HEK293 (cell line): ENCODE data around the gene SLC6A6.
A peak's percentile ranks its signal among the peaks of the same experiment; 100 is the strongest.

Experiments
- CTCF ChIA-PET: fragments of 350-600 bp; formaldehyde crosslinking; extraction: SDS; loops from one replicate; lab custom pipeline; 2021; ENCODE audit warnings: antibody characterized with exemption; lab: Yijun Ruan, JAX
- POLR2A ChIA-PET: fragments of 300-600 bp; formaldehyde crosslinking; extraction: SDS; loops from one replicate; lab custom pipeline; 2020; ENCODE audit warnings: antibody characterized with exemption, inconsistent platforms; lab: Yijun Ruan, JAX
- H3K27ac ChIP-seq: fragments of 200-500 bp; sonication (Bioruptor generic); 2 replicates; pipeline ENCODE4 v1.5.1; 2014; ENCODE audit warnings: low read depth, low read length, control low read depth, inconsistent platforms; ENCODE audit errors: extremely low read depth
- H3K36me3 ChIP-seq, 2 experiments: fragments of 200-500 bp in 1 of 2; sonication (Bioruptor generic) in 1 of 2; 1 replicate in 1 of 2; 2 replicates in 1 of 2; pipeline ENCODE4 v1.5.1; 2014 to 2017; ENCODE audit warnings: inconsistent platforms in 2 of 2, low read length in 2 of 2; ENCODE audit not compliant: control insufficient read depth in 2 of 2, insufficient read depth in 1 of 2
- H3K4me1 ChIP-seq: fragments of 200-500 bp; sonication (Bioruptor generic); 2 replicates; pipeline ENCODE4 v1.5.1; 2014; ENCODE audit warnings: mild to moderate bottlenecking, low read length, inconsistent platforms; ENCODE audit not compliant: control insufficient read depth, insufficient read depth
- H3K4me3 ChIP-seq: 2 replicates; pipeline ENCODE4 v1.5.1; 2011; ENCODE audit warnings: low read depth, mild to moderate bottlenecking, control low read depth, low read length, moderate library complexity
- H3K9me3 ChIP-seq: fragments of 200-500 bp; sonication (Bioruptor generic); 2 replicates; pipeline ENCODE4 v1.5.1; 2014; ENCODE audit warnings: low read depth, low read length, inconsistent platforms; ENCODE audit not compliant: control insufficient read depth, insufficient read depth
- HOXD13 ChIP-seq: sonication (generic); formaldehyde crosslinking; IDR thresholded peaks from 2 replicates; pipeline ENCODE4 v1.8.0; 2022; ENCODE audit warnings: missing genetic modification reagents, borderline replicate concordance
- KLF10 ChIP-seq: fragments of 450-650 bp; IDR thresholded peaks from 2 replicates; pipeline ENCODE4 v1.5.1; 2018; ENCODE audit warnings: missing biosample characterization, mild to moderate bottlenecking, missing genetic modification characterization
- SP3 ChIP-seq: fragments of 450-650 bp; formaldehyde crosslinking; IDR thresholded peaks from 2 replicates; pipeline ENCODE4 v1.5.1; 2016; ENCODE audit warnings: missing biosample characterization, missing genetic modification characterization
- ZFP37 ChIP-seq: fragments of 450-650 bp; formaldehyde crosslinking; IDR thresholded peaks from 2 replicates; pipeline ENCODE4 v1.5.1; 2016; ENCODE audit warnings: missing biosample characterization, missing genetic modification characterization
- ZNF146 ChIP-seq: fragments of 450-650 bp; formaldehyde crosslinking; IDR thresholded peaks from 2 replicates; pipeline ENCODE4 v1.5.1; 2016; ENCODE audit warnings: missing biosample characterization, missing genetic modification characterization
- ZNF155 ChIP-seq: fragments of 450-650 bp; formaldehyde crosslinking; IDR thresholded peaks from 2 replicates; pipeline ENCODE4 v1.5.1; 2016; ENCODE audit warnings: missing biosample characterization, missing genetic modification characterization
- ZNF223 ChIP-seq: fragments of 450-650 bp; formaldehyde crosslinking; IDR thresholded peaks from 2 replicates; pipeline ENCODE4 v1.5.1; 2016; ENCODE audit warnings: missing biosample characterization, missing genetic modification characterization
- ZNF24 ChIP-seq: fragments of 450-650 bp; formaldehyde crosslinking; IDR thresholded peaks from 2 replicates; pipeline ENCODE4 v1.5.1; 2016; ENCODE audit warnings: missing biosample characterization, missing genetic modification characterization
- ZNF335 ChIP-seq: fragments of 450-650 bp; formaldehyde crosslinking; conservative IDR thresholded peaks from 2 replicates; pipeline ENCODE4 v1.5.1; 2016; ENCODE audit warnings: missing biosample characterization, missing genetic modification characterization
- ZNF48 ChIP-seq: fragments of 450-650 bp; formaldehyde crosslinking; IDR thresholded peaks from 2 replicates; pipeline ENCODE4 v1.5.1; 2016; ENCODE audit warnings: missing biosample characterization, missing genetic modification characterization
- ZNF510 ChIP-seq: fragments of 450-650 bp; formaldehyde crosslinking; IDR thresholded peaks from 2 replicates; pipeline ENCODE4 v1.5.1; 2018; ENCODE audit warnings: mild to moderate bottlenecking, missing genetic modification characterization, missing biosample characterization; ENCODE audit not compliant: insufficient replicate concordance
- ZNF548 ChIP-seq: fragments of 450-650 bp; formaldehyde crosslinking; IDR thresholded peaks from 2 replicates; pipeline ENCODE4 v1.5.1; 2016; ENCODE audit warnings: missing biosample characterization, missing genetic modification characterization
- ZNF654 ChIP-seq: fragments of 450-650 bp; formaldehyde crosslinking; IDR thresholded peaks from 2 replicates; pipeline ENCODE4 v1.5.1; 2016; ENCODE audit warnings: low read depth, missing biosample characterization, missing genetic modification characterization
- ZNF701 ChIP-seq: fragments of 450-650 bp; formaldehyde crosslinking; IDR thresholded peaks from 2 replicates; pipeline ENCODE4 v1.5.1; 2016; ENCODE audit warnings: missing biosample characterization, missing genetic modification characterization
- ZNF747 ChIP-seq: fragments of 450-650 bp; formaldehyde crosslinking; IDR thresholded peaks from 2 replicates; pipeline ENCODE4 v1.5.1; 2016; ENCODE audit warnings: missing biosample characterization, missing genetic modification characterization
- ZNF830 ChIP-seq: fragments of 450-650 bp; IDR thresholded peaks from 2 replicates; pipeline ENCODE4 v1.5.0; 2018; ENCODE audit warnings: missing biosample characterization, missing genetic modification characterization, low read depth, mild to moderate bottlenecking, moderate library complexity
- TF ChIP-seq, protein P1 (sequence below): sonication (generic); formaldehyde crosslinking; IDR thresholded peaks from 2 replicates; pipeline ENCODE4 v1.8.1; 2022; ENCODE audit warnings: mild to moderate bottlenecking, moderate library complexity, missing genetic modification reagents
- TF ChIP-seq, protein P2 (sequence below): fragments of 450-650 bp; formaldehyde crosslinking; IDR thresholded peaks from 2 replicates; pipeline ENCODE4 v1.5.1; 2017; ENCODE audit warnings: missing biosample characterization, missing genetic modification characterization
- TF ChIP-seq, protein P3 (sequence below): fragments of 450-650 bp; formaldehyde crosslinking; IDR thresholded peaks from 2 replicates; pipeline ENCODE4 v1.5.1; 2016; ENCODE audit warnings: missing biosample characterization, missing genetic modification characterization
- TF ChIP-seq, protein P4 (sequence below): fragments of 450-650 bp; formaldehyde crosslinking; IDR thresholded peaks from 2 replicates; pipeline ENCODE4 v1.5.1; 2016; ENCODE audit warnings: missing biosample characterization, missing genetic modification characterization
- TF ChIP-seq, protein P5 (sequence below): fragments of 450-650 bp; formaldehyde crosslinking; IDR thresholded peaks from 2 replicates; pipeline ENCODE4 v1.5.0; 2017; ENCODE audit warnings: missing biosample characterization, missing genetic modification characterization, borderline replicate concordance

SLC6A6 gene

DNA sequence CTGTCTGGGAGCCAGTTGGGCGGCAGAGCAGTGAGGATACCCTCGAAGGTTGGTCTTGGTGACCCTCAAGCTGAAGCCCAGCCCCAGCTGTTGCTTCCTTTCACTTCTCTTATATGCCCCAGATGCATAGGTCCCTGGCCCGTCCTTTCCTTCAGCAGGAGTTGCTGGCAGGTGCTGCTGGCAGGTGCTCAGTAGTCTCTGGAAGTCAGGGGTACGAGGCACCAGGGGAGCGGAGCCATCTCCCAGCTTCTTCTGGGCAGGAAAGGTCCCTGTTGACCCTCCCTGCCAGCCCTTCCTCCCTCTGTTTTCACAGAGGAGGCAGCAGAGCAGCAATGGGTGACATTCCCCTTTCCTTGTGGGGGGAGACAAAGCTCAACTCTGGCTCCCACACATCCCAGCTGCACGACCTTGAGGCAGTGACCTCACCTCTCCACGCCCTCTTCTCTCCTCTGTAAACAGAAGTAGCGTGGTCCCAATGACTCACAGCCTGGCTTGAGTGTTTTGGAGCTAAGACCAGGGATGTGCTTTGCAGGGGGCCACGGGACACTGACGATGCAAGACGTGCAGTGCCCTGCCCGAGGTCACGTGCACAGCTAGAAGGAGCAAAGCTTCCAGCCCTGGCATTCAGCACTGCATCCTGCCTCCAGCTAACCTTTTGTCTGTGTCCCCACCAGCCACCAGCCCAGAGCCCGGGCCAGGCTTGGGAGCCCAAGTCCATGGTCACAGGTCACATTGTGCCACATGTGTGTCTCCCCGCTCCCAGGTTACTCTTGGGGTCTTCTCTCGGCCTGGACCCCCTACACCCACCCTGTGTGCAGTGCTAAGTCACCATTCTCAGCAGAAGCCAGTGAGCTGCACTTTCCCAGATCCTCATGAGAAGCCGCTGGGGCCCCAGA, 49.7 kb downstream of the SLC6A6 start (continued):
- TF ChIP-seq, protein P1, sequence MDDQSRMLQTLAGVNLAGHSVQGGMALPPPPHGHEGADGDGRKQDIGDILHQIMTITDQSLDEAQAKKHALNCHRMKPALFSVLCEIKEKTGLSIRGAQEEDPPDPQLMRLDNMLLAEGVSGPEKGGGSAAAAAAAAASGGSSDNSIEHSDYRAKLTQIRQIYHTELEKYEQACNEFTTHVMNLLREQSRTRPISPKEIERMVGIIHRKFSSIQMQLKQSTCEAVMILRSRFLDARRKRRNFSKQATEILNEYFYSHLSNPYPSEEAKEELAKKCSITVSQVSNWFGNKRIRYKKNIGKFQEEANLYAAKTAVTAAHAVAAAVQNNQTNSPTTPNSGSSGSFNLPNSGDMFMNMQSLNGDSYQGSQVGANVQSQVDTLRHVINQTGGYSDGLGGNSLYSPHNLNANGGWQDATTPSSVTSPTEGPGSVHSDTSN, result no peak
- no peak for TF ChIP-seq ZNF223 (tag by site-specific recombination)
- TF ChIP-seq ZNF48, result no peak
- TF ChIP-seq ZNF146 (tag by site-specific recombination), result 0 out of 2 replicates have a peak, but pooled peaks have one; percentile 34
- TF ChIP-seq, protein P2, sequence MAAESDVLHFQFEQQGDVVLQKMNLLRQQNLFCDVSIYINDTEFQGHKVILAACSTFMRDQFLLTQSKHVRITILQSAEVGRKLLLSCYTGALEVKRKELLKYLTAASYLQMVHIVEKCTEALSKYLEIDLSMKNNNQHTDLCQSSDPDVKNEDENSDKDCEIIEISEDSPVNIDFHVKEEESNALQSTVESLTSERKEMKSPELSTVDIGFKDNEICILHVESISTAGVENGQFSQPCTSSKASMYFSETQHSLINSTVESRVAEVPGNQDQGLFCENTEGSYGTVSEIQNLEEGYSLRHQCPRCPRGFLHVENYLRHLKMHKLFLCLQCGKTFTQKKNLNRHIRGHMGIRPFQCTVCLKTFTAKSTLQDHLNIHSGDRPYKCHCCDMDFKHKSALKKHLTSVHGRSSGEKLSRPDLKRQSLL (tag by site-specific recombination), result no peak; the same call in 1 of the 2 replicates

DNA sequence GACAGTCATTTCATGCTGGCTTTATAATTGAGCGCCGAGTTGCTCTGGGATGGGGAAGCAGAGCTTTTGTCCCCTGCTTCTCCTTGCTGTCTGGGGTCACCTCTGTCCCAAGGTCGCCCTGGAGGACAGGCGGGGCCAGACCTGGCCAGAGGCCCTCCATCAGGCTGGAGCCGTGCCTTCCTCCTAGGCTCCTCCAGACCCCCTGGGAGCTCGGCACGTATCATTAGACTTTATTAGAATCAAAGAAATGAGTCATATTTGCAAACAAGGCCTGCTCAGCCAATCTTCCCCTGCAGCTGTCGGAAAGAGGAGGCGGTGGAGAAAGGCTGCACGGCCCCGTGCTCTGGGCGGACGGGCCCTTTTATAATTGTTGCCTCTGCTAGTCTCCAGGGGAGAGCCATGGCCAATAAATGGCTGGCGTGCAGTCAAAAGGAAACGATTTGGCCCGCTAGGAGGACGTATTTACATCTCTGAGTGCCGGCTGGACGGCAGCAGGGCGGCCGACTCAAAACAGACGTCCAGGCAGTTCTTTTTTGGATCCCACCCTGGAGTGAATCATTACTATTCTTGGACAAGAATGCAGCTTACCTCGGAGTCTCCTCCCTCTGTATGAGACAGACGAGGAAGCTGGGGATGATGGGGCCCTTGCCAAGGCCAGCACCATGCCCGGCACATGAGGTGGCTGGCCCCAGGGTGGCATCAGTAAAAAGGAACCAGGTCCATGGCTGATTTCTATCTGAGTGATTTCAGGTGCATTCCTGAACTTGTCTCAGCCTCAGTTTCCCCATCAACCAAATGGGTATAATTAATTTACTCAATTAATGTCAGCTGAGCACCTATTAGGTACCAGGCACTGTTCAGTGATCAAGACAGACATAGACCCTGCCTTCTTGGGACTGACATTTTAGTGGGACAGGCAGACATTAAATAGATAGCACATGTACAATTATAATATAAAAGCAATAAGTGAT, 50.6 kb downstream of the SLC6A6 start:
- Histone ChIP-seq H3K4me3 (no peak overlapping the region), H3K36me3 (peaks cover 0 to 22% of the 10 kb centered on the region in 2 experiments; a peak in 1 of 3 replicates), H3K27ac (peak overlapping the region; percentile 88), H3K9me3 (no peaks in the 10 kb centered on the region), H3K4me1 (peaks cover 13% of the 10 kb centered on the region)
- ChIA-PET CTCF (interaction anchor here (0.5 to 2.0 kb wide), 7 partner anchors 9 to 249 kb away, joined by 3 to 16 read pairs (median 6); no protein-coding TSS in a partner anchor), POLR2A (interaction anchor here (0.5 to 2.0 kb wide), 7 partner anchors 11 to 51 kb away, joined by 3 to 11 read pairs (median 4); partner anchors contain the start of gene SLC6A6)
- TF ChIP-seq ZNF24 (tag by site-specific recombination) (peak; percentile 75), ZNF654 (no peak), ZFP37 (tag by site-specific recombination) (no peak), KLF10 (tag by site-specific recombination) (peak; percentile 85), ZNF155 (tag by site-specific recombination) (no peak), ZNF335 (tag by site-specific recombination) (peak; percentile 21; the same call in 1 of the 2 replicates), ZNF747 (tag by site-specific recombination) (no peak), HOXD13 (CRISPR knock-in tag) (0 out of 2 replicates have a peak, but pooled peaks have one; percentile 63), ZNF146 (tag by site-specific recombination) (peak; percentile 34; the same call in 1 of the 2 replicates), ZNF510 (tag by site-specific recombination) (no peak), SP3 (tag by site-specific recombination) (peak; percentile 36; the same call in 1 of the 2 replicates), ZNF701 (no peak), ZNF548 (tag by site-specific recombination) (no peak), ZNF830 (no peak)
- TF ChIP-seq, protein P3, sequence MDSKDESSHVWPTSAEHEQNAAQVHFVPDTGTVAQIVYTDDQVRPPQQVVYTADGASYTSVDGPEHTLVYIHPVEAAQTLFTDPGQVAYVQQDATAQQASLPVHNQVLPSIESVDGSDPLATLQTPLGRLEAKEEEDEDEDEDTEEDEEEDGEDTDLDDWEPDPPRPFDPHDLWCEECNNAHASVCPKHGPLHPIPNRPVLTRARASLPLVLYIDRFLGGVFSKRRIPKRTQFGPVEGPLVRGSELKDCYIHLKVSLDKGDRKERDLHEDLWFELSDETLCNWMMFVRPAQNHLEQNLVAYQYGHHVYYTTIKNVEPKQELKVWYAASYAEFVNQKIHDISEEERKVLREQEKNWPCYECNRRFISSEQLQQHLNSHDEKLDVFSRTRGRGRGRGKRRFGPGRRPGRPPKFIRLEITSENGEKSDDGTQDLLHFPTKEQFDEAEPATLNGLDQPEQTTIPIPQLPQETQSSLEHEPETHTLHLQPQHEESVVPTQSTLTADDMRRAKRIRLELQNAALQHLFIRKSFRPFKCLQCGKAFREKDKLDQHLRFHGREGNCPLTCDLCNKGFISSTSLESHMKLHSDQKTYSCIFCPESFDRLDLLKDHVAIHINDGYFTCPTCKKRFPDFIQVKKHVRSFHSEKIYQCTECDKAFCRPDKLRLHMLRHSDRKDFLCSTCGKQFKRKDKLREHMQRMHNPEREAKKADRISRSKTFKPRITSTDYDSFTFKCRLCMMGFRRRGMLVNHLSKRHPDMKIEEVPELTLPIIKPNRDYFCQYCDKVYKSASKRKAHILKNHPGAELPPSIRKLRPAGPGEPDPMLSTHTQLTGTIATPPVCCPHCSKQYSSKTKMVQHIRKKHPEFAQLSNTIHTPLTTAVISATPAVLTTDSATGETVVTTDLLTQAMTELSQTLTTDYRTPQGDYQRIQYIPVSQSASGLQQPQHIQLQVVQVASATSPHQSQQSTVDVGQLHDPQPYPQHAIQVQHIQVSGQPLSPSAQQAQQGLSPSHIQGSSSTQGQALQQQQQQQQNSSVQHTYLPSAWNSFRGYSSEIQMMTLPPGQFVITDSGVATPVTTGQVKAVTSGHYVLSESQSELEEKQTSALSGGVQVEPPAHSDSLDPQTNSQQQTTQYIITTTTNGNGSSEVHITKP (tag by site-specific recombination), result peak; percentile 36; the same call in 1 of the 2 replicates
- TF ChIP-seq, protein P4, sequence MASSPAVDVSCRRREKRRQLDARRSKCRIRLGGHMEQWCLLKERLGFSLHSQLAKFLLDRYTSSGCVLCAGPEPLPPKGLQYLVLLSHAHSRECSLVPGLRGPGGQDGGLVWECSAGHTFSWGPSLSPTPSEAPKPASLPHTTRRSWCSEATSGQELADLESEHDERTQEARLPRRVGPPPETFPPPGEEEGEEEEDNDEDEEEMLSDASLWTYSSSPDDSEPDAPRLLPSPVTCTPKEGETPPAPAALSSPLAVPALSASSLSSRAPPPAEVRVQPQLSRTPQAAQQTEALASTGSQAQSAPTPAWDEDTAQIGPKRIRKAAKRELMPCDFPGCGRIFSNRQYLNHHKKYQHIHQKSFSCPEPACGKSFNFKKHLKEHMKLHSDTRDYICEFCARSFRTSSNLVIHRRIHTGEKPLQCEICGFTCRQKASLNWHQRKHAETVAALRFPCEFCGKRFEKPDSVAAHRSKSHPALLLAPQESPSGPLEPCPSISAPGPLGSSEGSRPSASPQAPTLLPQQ (tag by site-specific recombination), result peak; percentile 91
- TF ChIP-seq, protein P5, sequence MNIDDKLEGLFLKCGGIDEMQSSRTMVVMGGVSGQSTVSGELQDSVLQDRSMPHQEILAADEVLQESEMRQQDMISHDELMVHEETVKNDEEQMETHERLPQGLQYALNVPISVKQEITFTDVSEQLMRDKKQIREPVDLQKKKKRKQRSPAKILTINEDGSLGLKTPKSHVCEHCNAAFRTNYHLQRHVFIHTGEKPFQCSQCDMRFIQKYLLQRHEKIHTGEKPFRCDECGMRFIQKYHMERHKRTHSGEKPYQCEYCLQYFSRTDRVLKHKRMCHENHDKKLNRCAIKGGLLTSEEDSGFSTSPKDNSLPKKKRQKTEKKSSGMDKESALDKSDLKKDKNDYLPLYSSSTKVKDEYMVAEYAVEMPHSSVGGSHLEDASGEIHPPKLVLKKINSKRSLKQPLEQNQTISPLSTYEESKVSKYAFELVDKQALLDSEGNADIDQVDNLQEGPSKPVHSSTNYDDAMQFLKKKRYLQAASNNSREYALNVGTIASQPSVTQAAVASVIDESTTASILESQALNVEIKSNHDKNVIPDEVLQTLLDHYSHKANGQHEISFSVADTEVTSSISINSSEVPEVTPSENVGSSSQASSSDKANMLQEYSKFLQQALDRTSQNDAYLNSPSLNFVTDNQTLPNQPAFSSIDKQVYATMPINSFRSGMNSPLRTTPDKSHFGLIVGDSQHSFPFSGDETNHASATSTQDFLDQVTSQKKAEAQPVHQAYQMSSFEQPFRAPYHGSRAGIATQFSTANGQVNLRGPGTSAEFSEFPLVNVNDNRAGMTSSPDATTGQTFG, result no peak
